IPS DF 19.7 (cell line): ENCODE data around the gene IL32.
"Not testable (repeated sequence)": the region's sequence is repeated elsewhere in the genome, so short reads cannot be mapped to it uniquely, and the experiment has no call there.

Experiments used
- DNase-seq: peaks from one replicate; pipeline ENCODE4 v3.0.0-alpha.2; 2013; ENCODE audit warnings: low read depth, low spot score

IL32 gene

DNA sequence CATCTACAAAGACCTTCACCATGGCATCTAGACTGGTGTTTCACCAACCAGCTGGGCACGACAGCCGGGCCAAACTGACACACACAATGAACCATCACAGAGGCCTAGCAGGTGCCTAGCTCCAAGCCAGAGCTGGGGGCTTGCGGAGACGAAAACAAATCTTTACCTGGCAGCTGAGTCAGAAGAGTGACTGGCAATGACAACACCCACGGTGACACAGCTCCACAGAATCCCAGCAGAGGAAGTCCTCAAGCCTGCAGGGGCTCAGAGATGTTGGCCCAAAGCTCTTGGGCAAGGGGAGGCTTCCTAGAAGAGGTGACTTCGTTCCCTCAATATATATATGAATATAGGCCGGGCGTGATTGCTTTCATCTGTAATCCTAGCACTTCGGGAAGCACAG lies 13.9 kb upstream of the IL32 start:
- DNase-seq: no peak

DNA sequence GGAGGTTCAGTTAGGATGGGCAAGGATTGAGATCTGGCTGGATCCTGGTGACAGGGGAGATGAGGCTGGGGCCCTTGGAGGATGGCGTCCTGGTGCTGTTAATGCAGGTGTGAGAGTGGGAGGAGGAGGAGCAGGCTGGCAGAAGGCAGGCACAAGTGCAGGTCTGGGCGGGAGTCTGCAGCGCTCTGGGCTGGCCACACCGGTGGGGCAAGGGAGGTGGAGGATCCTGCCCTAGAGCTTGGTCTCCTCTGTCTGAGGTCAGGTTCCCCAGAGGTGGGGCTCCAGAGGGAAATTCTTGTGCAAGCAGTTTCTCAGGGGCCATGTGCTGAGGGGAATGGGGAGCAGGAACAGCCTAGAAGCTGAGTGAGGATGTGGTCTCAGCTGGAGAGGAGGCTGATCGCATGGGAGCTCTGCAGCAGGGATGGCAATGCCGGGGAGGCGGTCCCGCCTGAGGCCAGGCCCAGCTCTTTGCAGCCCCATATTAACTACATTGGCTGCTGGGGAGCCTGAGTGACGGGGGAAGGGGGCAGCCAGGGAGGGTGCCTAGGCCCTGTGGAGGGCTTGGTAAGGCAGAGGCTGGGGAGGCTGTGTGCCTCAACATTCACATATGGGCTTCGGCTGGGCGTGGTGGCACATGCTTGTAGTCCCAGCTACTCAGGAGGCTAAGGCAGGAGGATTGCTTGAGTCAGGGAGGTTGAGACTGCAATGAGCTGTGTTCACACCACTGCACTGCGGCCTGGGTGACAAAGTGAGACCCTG lies 12.7 kb upstream of the IL32 start:
- not testable (repeated sequence) for DNase-seq

DNA sequence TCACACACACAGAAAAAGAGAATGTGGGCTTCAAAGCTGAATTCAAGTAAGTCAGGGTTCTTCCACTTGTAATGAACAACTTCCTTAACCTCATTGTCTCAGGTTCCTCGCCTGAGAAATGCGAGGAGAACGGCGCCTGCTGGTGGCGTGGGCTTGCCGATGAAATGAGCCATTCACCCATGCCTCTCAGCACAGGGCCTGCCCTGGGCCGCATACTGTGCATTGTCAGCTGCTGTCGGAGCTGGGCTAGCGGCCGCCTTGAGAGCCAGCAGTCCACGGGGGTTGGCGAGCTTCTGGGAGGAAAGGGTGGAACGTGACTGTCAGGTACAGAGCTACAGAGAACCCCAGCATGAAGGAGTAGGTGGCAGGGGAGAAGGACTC lies 12.1 kb upstream of the IL32 start:
- not testable (repeated sequence) for DNase-seq

DNA sequence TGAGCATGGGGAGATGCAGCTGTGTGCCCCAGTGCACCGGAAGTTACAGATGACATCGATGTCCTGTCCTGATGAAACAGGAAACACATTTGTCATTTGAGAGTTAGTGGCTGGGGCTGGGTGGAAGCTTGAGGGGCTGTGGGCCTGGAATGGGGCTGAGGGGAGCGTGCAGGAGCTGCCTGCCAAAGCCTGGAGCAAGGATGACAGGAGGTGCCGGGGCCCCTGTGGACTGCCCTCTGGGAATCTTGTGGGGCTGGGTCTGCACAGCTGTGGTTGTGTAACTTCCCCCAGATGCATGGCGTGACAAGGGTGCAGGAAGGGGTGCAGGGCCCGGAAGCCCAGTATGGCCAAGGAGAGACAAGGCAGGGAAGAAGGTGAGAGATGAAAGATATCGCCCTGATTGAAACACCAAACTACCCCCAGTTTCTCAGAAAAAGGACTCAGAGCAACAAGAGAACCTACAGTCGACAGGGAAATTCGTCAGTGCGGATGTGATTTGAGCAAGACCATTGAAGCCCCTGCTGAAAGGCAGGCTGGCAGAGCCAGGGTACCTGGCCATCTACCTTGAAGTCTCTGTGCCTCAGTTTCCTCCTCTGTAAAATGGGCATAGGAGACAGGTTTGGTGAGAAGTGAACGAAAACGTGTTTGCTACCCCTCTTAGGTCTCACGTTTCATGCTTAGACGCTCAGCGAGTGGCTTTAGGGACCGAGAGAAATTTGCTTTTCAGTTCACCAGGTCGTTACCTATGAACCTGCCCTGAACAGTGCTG lies 10.3 kb upstream of the IL32 start:
- no peak for DNase-seq

DNA sequence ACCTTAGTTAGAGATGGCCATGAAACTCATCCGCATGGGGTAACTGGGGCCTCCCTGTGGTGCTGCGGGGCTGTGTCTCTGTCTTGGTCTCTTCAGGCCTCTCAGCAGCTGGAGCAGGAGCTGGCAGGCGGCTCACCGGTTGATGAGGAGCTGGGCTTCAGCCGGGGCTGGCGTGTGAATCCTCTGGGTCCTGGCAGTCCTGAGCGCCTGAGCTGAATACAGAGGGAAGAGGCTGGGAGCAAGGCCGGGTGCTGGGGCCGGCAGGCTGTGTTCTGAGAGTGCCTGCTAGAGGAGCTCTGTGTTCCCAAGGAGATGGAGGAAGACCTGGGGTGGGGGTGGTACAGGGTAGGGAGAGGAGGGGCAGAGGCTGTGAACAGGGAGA lies 9.7 kb upstream of the IL32 start:
- not testable (repeated sequence) for DNase-seq

DNA sequence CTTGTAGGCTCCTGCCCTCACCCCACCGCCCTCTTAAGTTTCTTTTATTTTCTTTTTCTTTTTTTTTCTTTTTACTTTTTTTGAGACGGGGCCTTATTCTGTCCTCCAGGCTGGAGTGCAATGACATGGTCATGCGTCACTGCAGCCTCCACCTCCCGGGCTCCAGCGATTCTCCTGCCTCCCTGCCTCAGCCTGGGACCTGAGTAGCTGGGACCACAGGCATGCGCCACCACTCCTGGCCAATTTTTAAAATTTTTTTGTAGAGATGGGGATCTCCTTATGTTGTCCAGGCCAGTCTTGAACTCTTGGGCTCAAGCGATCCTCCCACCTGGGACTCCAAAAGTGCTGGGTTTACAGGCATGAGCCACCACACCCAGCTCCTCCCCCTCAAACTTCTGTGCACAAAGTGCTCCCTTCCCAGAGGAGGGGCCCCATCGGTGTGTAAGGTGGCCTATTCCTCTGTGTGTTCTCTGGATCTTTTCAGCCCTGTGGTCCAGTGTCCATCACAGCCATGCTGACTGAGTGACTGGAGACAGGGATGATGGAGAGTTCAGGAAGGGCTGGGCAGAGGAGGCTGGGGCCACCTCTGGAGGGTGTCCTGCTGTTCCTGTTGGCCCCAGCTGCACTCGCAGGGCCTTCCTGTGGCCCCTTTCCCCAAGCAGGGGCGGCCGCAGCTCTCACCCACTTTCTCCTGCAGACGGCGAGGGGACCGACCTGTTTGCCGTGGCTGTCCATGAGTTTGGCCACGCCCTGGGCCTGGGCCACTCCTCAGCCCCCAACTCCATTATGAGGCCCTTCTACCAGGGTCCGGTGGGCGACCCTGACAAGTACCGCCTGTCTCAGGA lies 8.9 kb upstream of the IL32 start:
- DNase-seq: no peak

DNA sequence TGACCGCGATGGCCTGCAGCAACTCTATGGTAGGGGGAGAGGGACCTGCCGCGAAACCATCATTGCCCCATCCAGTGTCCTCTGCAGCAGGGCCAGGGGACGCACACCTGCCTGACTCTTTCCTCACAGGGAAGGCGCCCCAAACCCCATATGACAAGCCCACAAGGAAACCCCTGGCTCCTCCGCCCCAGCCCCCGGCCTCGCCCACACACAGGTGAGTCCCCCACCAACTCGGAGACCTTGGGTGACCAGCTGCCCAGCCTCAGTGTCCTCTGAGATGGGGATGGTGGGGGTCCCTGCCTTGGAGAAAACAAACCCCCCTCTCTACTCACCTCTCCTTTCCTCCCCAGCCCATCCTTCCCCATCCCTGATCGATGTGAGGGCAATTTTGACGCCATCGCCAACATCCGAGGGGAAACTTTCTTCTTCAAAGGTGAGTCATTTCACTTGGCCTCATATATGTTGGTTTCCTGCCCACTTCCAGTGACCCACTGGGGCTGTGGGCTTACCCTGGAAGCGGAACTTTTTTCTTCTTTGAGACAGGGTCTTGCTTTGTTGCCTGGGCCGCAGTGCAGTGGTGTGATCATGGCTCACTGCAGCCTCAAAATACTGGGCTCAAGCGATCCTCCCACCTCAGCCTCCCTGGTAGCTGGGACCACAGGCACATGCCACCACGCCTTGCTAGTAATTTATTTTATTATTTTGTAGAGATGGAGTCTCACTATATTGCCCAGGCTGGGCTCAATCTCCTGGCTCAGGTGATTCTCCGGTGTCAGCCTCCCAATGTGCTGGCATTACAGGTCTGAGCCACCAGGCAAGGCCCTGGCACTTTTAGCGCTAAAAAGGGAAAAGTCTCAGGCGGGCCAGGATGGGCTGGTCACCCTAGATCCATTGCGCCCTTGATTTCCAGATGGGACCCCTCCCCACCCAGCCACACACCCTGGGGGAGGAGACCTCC lies 8.0 kb upstream of the IL32 start:
- DNase-seq: no peak

DNA sequence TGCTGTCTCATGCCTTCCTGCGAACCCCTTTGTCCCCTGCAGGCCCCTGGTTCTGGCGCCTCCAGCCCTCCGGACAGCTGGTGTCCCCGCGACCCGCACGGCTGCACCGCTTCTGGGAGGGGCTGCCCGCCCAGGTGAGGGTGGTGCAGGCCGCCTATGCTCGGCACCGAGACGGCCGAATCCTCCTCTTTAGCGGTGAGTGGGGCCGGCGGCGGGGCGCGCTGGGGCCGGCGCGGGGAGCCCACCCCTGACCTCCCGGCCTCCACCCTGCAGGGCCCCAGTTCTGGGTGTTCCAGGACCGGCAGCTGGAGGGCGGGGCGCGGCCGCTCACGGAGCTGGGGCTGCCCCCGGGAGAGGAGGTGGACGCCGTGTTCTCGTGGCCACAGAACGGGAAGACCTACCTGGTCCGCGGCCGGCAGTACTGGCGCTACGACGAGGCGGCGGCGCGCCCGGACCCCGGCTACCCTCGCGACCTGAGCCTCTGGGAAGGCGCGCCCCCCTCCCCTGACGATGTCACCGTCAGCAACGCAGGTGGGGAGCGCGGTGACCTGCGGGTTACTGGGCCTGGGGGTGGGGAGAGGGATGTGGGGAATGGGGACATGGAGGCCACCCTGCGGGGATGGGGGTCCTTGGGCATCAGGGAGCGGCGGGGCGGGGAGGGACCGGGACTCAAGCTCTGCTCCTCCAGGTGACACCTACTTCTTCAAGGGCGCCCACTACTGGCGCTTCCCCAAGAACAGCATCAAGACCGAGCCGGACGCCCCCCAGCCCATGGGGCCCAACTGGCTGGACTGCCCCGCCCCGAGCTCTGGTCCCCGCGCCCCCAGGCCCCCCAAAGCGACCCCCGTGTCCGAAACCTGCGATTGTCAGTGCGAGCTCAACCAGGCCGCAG lies 7.1 kb upstream of the IL32 start:
- DNase-seq: no peak

DNA sequence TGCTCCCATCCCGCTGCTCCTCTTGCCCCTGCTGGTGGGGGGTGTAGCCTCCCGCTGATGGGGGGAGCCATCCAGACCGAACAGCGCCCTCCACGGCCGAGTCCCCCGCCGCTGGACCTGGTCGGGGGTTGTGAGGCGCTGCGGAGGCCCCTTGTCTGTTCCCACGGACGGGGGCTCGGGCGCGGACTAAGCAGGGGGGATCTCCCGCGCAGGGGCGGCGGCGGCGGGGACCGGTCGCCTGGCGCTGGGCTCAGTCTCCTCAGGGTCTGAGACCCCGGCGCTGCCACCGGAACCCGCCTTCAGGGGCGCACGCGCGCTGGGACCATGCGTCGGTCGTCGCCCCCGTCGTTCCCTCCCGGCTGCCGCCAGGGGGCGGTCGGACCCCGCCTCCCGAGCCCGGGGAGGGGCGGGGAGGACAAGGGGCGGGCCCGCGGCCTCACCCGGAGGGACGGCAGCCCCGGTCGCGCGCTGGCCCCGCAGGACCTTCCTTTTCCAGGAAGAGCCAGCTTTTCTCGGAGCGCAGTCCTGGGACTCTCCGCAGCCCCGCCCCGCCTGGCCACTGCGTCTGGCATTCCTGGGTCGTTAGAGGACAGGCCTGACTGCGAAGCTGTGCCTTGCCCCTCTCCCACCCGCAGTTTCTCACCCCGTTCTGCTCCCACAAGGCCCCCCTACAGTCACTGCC lies 6.3 kb upstream of the IL32 start:
- DNase-seq: no peak

DNA sequence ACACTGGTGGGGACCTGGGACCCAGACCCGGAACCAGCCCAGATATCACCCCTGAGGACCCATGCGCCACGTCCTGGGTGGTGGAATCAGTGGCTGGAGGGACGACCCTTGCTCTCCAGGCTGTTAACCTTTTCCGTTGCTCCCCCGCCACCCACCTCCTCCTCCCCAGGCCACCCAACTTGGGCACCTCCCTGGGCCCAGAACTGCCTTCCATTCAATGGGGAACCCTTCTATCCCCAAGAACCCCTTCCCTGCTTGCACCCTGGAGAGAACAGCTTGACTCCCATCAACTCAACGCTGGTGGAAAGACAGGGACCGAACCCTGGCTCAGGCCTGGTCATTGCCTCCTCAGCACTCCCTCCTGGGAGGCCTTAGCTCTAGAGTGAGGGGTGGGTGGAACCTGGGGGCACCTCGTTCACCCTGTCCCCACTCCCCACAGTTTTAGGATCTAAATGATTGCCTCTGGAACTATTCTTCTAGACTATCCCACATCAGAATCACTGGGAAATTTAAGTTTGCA lies 5.7 kb upstream of the IL32 start:
- no peak for DNase-seq

DNA sequence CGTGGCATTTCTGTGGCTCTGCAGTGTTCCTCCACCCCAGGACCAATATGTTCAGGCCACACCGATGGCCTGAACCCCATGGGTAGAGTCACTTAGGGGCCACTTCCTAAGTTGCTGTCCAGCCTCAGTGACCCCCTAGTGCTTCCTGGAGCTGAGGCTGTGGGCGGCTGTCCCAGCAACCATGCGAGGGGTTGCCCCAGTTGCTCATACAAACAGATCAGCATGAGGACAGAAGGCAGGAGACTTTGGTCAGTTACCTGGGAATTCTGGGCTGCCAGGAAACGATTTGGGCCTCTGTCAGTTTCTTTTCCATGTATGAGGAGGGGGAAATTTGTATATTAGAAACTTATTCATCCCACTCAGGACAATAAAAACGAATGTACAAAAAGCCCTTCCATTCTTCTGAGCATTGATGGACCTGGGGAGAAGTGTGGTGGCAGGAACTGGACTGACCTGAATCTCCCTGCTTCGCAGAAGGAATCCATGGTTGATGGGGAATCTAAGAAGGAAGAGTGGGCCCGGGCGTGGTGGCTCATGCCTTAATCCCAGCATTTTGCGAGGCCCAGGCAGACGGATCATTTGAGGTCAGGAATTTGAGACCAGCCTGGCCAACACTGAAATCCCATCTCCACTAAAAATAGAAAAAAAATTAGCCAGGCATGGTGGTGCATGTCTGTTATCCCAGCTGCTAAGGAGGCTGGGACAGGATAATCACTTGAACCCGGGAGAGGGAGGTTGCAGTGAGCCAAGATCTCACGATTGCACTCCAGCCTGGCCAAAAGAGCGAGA lies 4.9 kb upstream of the IL32 start:
- no peak for DNase-seq

DNA sequence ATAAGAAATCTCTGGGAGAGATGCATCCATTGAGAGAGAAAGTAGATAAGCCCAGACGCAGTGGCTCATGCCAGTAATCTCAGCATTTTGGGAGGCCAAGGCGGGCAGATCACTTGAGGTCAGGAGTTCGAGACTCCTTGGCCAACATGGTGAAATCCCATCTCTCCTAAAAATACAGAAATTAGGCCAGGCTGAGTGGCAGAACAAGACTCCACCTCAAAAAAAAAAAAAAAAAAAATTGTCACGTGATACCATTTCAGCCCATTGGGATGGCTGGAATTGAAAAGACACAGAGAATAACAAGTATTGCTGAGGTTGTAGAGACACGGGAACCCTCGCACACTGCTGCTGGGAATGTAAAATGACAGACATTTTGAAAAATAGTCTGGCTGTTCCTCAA lies 2.9 kb upstream of the IL32 start:
- DNase-seq: no peak

DNA sequence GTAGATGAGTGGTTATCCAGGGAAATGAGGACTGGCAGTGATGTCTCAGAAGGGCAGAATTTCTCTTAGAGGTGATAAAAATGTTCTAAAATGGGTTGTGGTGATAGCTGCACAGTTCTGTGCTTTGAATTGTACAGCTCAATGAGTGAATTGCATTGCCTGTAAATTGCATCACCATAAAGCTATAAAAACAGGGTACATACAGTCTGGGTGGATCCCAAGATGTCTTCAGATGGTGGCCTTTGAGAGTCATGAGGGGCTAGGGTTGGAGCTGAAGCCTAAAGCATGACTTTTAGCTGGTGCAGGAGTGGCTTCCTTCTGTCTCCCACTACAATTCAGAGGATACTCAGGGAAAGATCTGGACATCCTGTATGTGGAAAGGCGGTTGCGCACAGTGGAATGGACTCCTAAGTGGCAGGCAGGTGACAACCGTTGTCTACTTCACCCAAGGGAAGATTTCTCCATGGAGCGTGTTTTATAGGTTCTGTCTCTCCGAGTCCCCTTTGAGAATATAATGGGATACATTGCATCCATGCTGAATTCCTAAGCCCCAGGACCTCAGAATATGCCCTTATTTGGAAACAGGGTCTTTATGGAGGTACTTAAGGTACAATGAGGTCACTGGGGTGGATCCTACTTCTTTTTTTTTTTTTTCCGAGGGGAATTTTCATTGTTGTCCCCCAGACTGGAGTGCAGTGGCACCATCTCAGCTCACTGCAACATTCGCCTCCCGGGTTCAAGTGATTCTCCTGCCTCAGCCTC lies 1.6 kb upstream of the IL32 start:
- DNase-seq: no peak

DNA sequence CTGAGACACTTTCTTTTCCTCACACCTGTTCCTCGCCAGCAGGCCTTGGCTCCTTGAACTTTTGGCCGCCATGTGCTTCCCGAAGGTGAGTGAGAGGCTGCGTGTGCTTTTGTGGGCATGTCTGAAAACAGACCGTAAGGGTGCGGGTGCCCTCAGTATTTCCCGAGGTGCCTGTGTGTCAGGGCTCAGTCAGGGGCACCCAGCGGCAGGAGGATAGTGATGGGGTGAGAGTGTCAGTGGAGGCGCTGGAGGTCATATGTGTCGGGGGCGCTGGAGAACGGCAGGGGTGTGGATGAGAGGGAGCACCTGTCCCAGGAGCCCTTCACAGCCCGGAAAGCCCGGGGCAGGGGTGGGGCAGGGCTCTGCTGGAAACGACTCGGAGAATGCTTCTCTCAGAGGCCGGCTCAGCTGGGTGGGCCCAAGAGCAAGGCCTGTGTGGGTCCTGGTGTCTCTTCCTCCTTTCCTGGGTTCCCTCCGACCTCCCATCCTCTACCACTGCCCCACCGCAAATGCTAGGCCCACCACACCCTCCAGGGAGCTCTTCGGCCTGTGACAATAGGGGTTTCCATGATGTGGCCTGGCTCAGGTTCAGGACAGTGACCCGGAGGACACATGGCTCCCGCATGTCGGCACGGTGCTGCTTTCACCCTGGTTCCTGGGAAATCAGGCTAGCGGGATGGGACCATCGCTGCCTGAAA lies 451 bp downstream of the IL32 start:
- DNase-seq: no peak

DNA sequence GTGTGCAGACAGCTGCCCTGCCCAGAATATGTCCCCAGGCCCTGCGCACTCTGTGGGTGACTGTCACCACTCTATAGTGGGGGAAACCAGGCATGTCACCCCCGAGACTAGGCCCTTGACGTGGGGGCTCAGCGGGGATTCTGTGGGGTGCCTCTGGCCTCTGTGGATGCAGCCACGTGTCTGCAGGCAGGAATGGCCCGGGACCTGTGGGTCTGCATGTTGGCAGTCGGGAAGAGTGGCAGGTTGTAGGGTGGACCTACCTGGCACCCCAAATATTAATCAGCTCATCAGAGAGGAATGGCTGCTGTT lies 954 bp downstream of the IL32 start:
- DNase-seq: no peak

DNA sequence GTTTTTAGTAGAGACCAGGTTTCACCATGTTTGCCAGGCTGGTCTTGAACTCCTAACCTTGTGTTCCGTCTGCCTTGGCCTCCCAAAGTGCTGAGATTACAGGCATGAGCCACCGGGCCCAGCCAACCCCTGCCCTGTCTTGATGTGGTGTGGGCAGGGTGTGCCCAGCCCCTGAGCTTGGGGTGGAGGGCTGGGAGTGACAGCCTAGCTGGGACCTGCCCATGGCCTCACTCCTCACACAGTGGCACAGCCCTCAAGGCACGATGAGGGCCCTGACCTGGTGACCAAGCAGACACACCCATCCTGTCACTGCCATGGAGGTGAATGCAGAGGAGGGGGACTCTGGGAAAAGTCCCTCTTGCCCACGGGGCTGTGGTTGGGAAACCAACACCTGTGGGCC lies 3.0 kb downstream of the IL32 start:
- no peak for DNase-seq

DNA sequence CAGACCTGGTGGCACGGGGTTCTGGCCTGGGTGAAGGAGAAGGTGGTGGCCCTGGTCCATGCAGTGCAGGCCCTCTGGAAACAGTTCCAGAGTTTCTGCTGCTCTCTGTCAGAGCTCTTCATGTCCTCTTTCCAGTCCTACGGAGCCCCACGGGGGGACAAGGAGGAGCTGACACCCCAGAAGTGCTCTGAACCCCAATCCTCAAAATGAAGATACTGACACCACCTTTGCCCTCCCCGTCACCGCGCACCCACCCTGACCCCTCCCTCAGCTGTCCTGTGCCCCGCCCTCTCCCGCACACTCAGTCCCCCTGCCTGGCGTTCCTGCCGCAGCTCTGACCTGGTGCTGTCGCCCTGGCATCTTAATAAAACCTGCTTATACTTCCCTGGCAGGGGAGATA lies 3.7 kb downstream of the IL32 start:
- DNase-seq: not testable (repeated sequence)
